ENCODE measurements around the gene AOPEP.
A peak's percentile ranks its signal among the peaks of the same experiment; 100 is the strongest.

The AOPEP gene

GRCh38 chr9:94743035-94743954 lies 16.8 kb downstream of the AOPEP start:
- no peaks in the 10 kb centered on the region; a peak in 1 of 3 replicates for H3K36me3 ChIP-seq (ENCODE audit: control insufficient read depth in 2 of 2, insufficient read depth in 1 of 2, low read length in 2 of 2)
- no peak for TF ChIP-seq KLF17 (tag by site-specific recombination; IDR thresholded peaks at IDR 0.05)
- TF ChIP-seq ZNF274 (IDR thresholded peaks at IDR 0.05; ENCODE audit: low read length), result no peak
- no peak for TF ChIP-seq ZNF274 (tag by site-specific recombination; IDR thresholded peaks at IDR 0.05; ENCODE audit: borderline replicate concordance)
- peak; percentile 97 for TF ChIP-seq ZNF513 (tag by site-specific recombination; IDR thresholded peaks at IDR 0.05)
- peaks cover 13% of the 10 kb centered on the region; the same call in 1 of the 2 replicates for H3K4me1 ChIP-seq (ENCODE audit: control insufficient read depth, insufficient read depth, low read length)
- H3K27ac ChIP-seq (ENCODE audit: extremely low read depth, low read depth, low read length), result no peak overlapping the region
- ChIA-PET CTCF (no interaction called here), POLR2A (no interaction called here)
- H3K4me3 ChIP-seq (ENCODE audit: low read depth, low read length), result no peak overlapping the region
- no peaks in the 10 kb centered on the region for H3K9me3 ChIP-seq (ENCODE audit: control insufficient read depth, insufficient read depth, low read depth, low read length)

DNA sequence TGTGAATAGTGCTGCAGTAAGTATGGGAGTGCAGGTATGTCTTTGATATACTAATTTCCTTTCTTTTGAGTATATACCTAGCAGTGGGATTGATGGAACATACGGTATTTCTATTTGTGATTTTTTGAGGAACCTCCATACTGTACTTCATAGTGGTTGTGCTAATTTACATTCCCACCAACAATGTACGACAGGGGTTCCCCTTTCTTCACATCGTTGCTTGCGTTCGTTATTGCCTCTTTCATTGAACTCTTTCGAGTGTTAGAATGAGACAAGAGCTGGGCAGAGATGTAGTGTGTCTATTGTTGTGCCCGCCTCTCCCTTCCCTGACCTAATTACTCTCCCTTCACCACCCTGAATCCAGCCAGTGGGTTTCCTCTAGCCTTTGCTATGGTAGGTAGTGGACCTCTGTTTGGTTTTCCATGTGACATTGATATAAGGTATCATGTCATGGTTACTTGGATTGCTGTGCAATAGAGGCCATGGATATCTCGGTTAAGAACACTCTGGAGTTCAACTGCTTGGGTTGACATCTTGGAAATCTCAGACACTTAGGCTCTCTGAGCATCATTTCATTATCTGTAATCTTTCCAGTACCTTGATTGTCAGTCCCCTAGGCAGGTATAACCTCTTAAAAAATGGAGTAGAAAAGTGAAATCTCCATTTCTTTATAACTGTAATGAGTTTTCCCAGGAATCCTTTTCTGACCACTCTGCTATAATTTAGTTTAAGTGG lies 19.5 kb downstream of the AOPEP start:
- POLR2A ChIA-PET, result no interaction called here
- Histone ChIP-seq H3K4me3 (ENCODE audit: low read depth, low read length) (no peak overlapping the region), H3K27ac (ENCODE audit: extremely low read depth, low read depth, low read length) (peak overlapping the region; percentile 38), H3K4me1 (ENCODE audit: control insufficient read depth, insufficient read depth, low read length) (peaks cover 9% of the 10 kb centered on the region; the same call in 1 of the 2 replicates), H3K36me3 (ENCODE audit: control insufficient read depth in 2 of 2, insufficient read depth in 1 of 2, low read length in 2 of 2) (peaks cover 0 to 8% of the 10 kb centered on the region in 2 experiments; a peak in 2 of 3 replicates), H3K9me3 (ENCODE audit: control insufficient read depth, insufficient read depth, low read depth, low read length) (no peaks in the 10 kb centered on the region)
- CTCF ChIA-PET, result no interaction called here
- TF ChIP-seq ZNF10 (tag by site-specific recombination; IDR thresholded peaks at IDR 0.05) (no peak), ZNF449 (tag by site-specific recombination; IDR thresholded peaks at IDR 0.05) (no peak), SCRT2 (tag by site-specific recombination; IDR thresholded peaks at IDR 0.05) (no peak), ZNF391 (tag by site-specific recombination; IDR thresholded peaks at IDR 0.05; ENCODE audit: borderline replicate concordance, low read depth) (no peak), ZNF248 (tag by site-specific recombination; IDR thresholded peaks at IDR 0.05) (no peak), ZNF366 (tag by site-specific recombination; conservative IDR thresholded peaks at IDR 0.05) (no peak), PBX3 (CRISPR knock-in tag; IDR thresholded peaks at IDR 0.05) (no peak)
- TF ChIP-seq, protein P1, sequence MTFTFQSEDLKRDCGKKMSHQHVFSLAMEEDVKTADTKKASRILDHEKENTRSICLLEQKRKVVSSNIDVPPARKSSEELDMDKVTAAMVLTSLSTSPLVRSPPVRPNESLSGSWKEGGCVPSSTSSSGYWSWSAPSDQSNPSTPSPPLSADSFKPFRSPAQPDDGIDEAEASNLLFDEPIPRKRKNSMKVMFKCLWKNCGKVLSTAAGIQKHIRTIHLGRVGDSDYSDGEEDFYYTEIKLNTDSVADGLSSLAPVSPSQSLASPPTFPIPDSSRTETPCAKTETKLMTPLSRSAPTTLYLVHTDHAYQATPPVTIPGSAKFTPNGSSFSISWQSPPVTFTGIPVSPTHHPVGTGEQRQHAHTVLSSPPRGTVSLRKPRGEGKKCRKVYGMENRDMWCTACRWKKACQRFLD (tag by site-specific recombination; IDR thresholded peaks at IDR 0.05), result no peak
- TF ChIP-seq, protein P2, sequence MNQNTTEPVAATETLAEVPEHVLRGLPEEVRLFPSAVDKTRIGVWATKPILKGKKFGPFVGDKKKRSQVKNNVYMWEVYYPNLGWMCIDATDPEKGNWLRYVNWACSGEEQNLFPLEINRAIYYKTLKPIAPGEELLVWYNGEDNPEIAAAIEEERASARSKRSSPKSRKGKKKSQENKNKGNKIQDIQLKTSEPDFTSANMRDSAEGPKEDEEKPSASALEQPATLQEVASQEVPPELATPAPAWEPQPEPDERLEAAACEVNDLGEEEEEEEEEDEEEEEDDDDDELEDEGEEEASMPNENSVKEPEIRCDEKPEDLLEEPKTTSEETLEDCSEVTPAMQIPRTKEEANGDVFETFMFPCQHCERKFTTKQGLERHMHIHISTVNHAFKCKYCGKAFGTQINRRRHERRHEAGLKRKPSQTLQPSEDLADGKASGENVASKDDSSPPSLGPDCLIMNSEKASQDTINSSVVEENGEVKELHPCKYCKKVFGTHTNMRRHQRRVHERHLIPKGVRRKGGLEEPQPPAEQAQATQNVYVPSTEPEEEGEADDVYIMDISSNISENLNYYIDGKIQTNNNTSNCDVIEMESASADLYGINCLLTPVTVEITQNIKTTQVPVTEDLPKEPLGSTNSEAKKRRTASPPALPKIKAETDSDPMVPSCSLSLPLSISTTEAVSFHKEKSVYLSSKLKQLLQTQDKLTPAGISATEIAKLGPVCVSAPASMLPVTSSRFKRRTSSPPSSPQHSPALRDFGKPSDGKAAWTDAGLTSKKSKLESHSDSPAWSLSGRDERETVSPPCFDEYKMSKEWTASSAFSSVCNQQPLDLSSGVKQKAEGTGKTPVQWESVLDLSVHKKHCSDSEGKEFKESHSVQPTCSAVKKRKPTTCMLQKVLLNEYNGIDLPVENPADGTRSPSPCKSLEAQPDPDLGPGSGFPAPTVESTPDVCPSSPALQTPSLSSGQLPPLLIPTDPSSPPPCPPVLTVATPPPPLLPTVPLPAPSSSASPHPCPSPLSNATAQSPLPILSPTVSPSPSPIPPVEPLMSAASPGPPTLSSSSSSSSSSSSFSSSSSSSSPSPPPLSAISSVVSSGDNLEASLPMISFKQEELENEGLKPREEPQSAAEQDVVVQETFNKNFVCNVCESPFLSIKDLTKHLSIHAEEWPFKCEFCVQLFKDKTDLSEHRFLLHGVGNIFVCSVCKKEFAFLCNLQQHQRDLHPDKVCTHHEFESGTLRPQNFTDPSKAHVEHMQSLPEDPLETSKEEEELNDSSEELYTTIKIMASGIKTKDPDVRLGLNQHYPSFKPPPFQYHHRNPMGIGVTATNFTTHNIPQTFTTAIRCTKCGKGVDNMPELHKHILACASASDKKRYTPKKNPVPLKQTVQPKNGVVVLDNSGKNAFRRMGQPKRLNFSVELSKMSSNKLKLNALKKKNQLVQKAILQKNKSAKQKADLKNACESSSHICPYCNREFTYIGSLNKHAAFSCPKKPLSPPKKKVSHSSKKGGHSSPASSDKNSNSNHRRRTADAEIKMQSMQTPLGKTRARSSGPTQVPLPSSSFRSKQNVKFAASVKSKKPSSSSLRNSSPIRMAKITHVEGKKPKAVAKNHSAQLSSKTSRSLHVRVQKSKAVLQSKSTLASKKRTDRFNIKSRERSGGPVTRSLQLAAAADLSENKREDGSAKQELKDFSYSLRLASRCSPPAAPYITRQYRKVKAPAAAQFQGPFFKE (tag by site-specific recombination; IDR thresholded peaks at IDR 0.05; ENCODE audit: borderline replicate concordance), result no peak
- TF ChIP-seq, protein P3, sequence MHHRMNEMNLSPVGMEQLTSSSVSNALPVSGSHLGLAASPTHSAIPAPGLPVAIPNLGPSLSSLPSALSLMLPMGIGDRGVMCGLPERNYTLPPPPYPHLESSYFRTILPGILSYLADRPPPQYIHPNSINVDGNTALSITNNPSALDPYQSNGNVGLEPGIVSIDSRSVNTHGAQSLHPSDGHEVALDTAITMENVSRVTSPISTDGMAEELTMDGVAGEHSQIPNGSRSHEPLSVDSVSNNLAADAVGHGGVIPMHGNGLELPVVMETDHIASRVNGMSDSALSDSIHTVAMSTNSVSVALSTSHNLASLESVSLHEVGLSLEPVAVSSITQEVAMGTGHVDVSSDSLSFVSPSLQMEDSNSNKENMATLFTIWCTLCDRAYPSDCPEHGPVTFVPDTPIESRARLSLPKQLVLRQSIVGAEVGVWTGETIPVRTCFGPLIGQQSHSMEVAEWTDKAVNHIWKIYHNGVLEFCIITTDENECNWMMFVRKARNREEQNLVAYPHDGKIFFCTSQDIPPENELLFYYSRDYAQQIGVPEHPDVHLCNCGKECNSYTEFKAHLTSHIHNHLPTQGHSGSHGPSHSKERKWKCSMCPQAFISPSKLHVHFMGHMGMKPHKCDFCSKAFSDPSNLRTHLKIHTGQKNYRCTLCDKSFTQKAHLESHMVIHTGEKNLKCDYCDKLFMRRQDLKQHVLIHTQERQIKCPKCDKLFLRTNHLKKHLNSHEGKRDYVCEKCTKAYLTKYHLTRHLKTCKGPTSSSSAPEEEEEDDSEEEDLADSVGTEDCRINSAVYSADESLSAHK (tag by site-specific recombination; IDR thresholded peaks at IDR 0.05), result no peak

Measured in HEK293 (cell line).